Large intestine (tissue), 3 donors: ENCODE results near the gene SPATA33. TPM values are rescaled to one million over a fixed set of nuclear protein-coding genes. Genes with fewer than 3 reads are reported as not detected.

Experiments used
- DNase-seq, 2 donors: peaks; one replicate each; pipeline versions ENCODE4 v3.0.0 to v3.0.0-alpha.2; 2013
- H3K27ac ChIP-seq: one replicate; pipeline ENCODE4 v1.5.1; 2013; ENCODE audit warnings: low read length
- H3K27me3 ChIP-seq: 2 replicates; pipeline ENCODE4 v1.6.1; 2013; ENCODE audit warnings: low read length; ENCODE audit not compliant: control insufficient read depth, insufficient read depth
- H3K36me3 ChIP-seq: 2 replicates; pipeline ENCODE4 v1.6.1; 2013; ENCODE audit warnings: low read length; ENCODE audit not compliant: control insufficient read depth, insufficient read depth
- H3K4me1 ChIP-seq: one replicate; pipeline ENCODE4 v1.6.1; 2013; ENCODE audit warnings: low read length; ENCODE audit not compliant: control insufficient read depth, insufficient read depth
- H3K4me3 ChIP-seq: one replicate; pipeline ENCODE4 v1.5.1; 2013; ENCODE audit warnings: low read length
- H3K9me3 ChIP-seq: one replicate; pipeline ENCODE4 v1.6.1; 2013; ENCODE audit warnings: mild to moderate bottlenecking, low read depth, low read length, moderate library complexity; ENCODE audit not compliant: control insufficient read depth
- WGBS: methylation state at CpG from one replicate; pipeline ENCODE4 v1.1.5; 2013; ENCODE audit warnings: low lambda C conversion rate; ENCODE audit not compliant: insufficient coverage; 5-methylcytosine and 5-hydroxymethylcytosine counted together
- polyA plus RNA-seq: library from polyadenylated mRNA; unstranded; fragments of 120-200 nt; gene quantifications from one replicate; pipeline ENCODE4 v1.2.1, GENCODE V29; 2013

The SPATA33 gene
- polyA plus RNA-seq, 1 donor, result 11.0 TPM

DNA sequence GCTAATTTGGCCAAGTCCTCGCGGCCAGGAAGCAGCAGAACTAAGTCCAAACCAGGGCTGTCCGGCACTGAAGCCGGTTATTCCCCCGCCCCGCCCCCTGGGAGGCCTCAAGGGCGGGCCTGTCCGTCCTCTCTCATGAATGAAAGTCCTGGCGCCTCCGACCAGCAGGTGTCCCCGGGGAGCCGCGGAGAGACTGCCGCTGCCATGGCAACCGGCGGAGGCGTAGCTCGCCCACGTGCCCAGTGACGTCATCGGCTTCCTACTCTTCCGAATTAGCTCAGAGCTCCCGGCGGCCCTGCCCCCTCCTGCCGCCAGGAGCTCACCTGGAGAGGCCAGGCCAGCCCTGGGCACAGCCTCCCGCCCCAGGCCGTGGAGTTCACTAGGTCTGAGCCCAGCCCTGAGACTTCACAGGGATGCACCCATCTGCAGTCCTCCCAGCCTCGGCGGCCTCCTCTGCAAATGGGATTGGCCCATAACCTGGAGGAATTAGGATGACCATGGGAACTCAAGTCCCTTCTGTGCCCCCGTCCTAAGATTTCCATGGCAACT is 42.5 kb downstream of the SPATA33 start:
- H3K27ac ChIP-seq, result peak overlapping the region; percentile 96
- H3K4me1 ChIP-seq, result peaks cover 21% of the 10 kb centered on the region
- H3K9me3 ChIP-seq, result peaks cover 3% of the 10 kb centered on the region
- peaks cover 37% of the 10 kb centered on the region for H3K36me3 ChIP-seq
- no peaks in the 10 kb centered on the region for H3K27me3 ChIP-seq
- peak overlapping the region; percentile 89 for H3K4me3 ChIP-seq
- DNase-seq, result peak; percentile 99
- no CpG with 5 or more reads among the region's 30 CpGs for WGBS

DNA sequence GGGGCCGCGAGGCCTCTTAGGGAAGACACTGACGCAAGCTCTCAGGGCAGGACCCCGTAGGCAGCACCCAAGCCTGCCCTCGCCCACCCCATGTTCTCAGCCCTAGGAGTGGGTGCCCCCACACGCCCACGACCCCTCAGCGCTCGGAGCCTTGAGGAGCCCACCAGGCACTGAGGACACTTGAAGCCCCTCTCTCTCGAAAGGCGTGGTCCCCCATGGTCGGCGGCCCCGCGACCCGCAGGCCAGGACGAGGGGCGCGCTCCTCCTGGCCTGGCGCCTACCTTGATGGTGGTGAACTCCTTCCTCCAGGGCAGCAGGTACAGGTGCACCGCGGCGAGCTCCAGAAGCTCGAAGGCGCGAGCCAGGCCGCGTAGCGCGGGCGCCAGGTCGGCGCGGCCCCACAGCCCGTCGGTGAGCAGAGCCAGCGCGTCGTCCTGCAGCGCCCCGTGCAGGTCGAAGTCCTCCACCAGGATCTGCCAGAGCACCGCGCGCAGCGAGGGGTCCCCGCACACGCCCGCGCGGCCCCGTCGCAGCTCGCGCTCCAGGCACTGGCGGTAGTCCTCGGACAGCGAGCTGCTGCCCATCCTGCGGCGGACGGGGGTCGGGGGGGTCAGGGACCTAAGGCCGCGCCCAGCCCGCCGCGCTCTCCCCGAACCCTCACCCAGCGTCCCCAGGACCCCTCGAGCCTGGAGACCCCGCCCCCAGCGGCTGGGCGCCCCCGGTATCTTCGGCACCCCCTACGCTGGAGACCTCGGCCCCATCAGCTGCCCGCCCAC is 43.2 kb downstream of the SPATA33 start:
- Histone ChIP-seq H3K27me3 (no peaks in the 10 kb centered on the region), H3K4me1 (peaks cover 16% of the 10 kb centered on the region), H3K9me3 (peaks cover 3% of the 10 kb centered on the region), H3K27ac (peak overlapping the region; percentile 96), H3K36me3 (peaks cover 30% of the 10 kb centered on the region), H3K4me3 (peak overlapping the region; percentile 89)
- peak; percentile 89 to 90 for DNase-seq
- no CpG with 5 or more reads among the region's 78 CpGs for WGBS

DNA sequence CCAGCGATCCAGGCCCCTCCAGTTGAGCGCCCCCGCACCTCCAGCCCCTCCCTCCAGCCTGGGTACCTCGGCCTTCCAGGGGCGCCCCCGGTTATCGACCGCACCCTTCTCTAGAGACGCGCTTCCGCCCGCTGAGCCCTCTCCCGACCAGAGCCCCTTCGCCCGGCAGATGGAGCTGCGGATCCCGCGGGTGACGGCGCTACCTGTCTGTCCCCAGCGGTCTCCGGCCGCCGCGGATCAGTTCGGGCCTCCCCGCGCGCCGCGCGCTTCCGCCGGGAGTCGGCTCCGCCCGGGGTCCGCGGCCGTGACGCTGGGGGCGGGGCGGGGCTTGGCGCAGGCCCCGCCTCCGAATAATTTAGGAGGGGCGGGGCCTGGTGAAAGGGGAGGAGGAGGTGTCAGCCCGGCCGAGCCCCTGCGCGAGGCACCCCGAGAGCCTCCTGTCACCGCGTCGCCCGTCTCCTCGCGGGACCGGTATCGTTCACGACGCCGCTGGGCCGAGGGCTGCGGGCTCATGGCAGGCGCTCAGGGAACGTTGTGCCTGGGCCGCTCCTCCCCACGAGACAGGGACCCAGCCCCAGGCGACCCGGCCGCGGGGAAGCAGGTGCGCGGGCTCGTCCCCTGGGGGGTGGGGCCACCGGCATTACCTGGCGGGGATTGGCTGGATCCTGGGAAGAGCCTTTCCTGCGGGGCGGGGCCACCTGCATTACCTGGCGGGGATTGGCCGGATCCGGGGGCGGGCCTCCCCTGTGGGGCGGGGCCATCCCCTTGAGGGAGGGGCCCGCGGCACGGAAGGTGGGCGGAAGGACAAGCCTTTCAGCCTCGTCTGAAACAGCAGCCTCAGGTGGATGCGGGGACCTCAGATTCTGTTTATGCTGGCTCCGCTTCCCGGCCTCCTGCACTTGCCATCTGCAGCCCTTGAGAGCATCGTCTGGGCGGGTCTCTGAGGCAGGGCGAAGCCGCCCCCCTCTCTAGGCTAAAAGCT is 44.1 kb downstream of the SPATA33 start, which contains the start of gene SPATA2L:
TSS of gene SPATA2L (minus strand) at position 281 of the 982 bp plus-strand sequence. CDS start 473 bp downstream, outside the sequence.
- WGBS, result no CpG with 5 or more reads among the region's 97 CpGs

DNA sequence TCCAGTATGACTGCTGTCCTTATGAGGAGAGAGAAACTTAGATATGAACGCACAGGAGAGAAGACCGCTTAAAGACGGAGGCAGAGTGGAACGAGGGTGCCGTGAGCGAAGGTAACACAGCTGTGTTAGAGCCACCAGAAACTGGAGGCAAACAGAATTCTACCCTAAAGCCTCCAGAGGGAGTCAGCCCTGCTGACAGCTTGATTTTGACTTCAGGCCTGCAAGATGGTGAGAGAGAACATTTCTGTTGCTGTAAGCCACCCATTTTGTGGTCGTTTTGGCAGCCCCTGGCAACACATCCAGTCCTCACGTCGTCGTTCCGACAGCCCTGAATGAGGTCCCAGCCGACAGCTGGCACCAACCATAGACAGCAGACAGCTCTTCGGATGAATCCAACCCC is 46.6 kb downstream of the SPATA33 start:
- H3K27ac ChIP-seq, result no peak overlapping the region
- no CpG with 5 or more reads among the region's 13 CpGs for WGBS
- no peak for DNase-seq
- peaks cover 14% of the 10 kb centered on the region for H3K4me1 ChIP-seq
- no peaks in the 10 kb centered on the region for H3K9me3 ChIP-seq
- H3K4me3 ChIP-seq, result no peak overlapping the region
- peaks cover 5% of the 10 kb centered on the region for H3K36me3 ChIP-seq
- no peaks in the 10 kb centered on the region for H3K27me3 ChIP-seq

More for the DNA sequence above, 44.1 kb downstream of the SPATA33 start, which contains the start of gene SPATA2L:
- Histone ChIP-seq H3K4me3 (peak within 1 kb of the TSS; percentile 89), H3K4me1 (peaks cover 14% of the 10 kb centered on the region), H3K9me3 (peaks cover 3% of the 10 kb centered on the region), H3K27me3 (no peaks in the 10 kb centered on the region), H3K27ac (peak within 1 kb of the TSS; percentile 96), H3K36me3 (peaks cover 22% of the 10 kb centered on the region)
- DNase-seq, result peak; percentile 95 to 98

DNA sequence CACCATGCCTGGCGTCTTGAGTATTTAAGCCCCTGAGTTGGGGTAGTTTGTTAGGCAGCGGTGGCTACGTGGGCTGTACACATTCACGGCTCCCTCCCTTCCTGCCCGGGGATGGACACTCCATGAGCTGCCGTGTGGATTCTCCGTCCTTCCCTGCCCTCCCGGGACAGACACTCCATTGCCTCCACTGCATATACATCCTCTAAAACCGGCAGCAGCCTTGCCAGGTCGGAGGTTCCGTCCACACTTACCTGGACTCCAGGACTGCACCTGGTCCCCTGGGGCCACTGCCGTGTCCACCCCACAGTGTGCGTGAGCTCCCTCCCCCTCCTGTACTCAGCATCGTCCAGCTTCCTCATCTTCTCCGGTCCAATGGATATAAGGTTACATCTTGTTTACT is 47.4 kb downstream of the SPATA33 start:
- Histone ChIP-seq H3K27ac (no peak overlapping the region), H3K36me3 (peaks cover 3% of the 10 kb centered on the region), H3K4me1 (peaks cover 9% of the 10 kb centered on the region), H3K9me3 (no peaks in the 10 kb centered on the region), H3K27me3 (no peaks in the 10 kb centered on the region), H3K4me3 (no peak overlapping the region)
- no peak for DNase-seq
- 90% methylated on average over 2 of the region's 15 CpGs for WGBS

DNA sequence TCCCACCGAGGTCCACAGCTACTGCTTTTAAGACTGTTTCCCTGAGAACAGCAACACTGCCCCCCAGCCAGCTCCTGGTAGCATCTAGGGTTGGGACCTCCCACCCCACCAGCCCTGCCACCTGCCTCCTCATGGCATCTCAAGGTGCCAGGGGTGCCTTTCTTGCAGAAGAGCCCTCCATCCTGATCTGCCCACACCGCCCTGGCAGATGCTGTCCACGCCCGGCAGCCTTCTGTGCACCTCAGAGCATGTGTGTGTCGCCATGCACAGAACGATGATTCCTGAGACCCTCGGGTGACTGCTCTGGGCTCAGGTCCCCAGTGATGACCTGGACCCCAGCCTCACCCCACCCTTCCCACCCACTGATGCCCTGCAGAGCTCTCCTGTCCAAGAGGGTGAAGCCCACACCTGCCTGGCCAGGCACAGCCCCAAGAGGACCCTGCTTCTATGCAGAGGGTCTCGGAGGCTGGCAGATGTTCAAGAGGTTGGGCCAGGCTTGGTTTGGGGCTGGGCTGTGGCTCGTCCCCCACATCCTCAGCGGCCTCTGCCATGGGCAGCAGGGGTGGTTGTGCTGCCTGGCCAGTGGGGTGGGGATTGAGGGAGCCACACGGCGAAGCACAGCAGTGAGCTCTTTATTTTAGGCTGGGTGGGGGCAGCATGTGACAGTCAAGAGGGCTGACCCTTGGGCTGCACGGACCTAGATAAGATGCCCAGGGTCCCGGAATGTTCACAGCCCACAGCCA is 49.1 kb downstream of the SPATA33 start:
- no peak for DNase-seq
- peaks cover 3% of the 10 kb centered on the region for H3K36me3 ChIP-seq
- H3K4me1 ChIP-seq, result peaks cover 4% of the 10 kb centered on the region
- H3K27ac ChIP-seq, result no peak overlapping the region
- H3K4me3 ChIP-seq, result no peak overlapping the region
- no peaks in the 10 kb centered on the region for H3K9me3 ChIP-seq
- no peaks in the 10 kb centered on the region for H3K27me3 ChIP-seq
- no CpG with 5 or more reads among the region's 14 CpGs for WGBS

DNA sequence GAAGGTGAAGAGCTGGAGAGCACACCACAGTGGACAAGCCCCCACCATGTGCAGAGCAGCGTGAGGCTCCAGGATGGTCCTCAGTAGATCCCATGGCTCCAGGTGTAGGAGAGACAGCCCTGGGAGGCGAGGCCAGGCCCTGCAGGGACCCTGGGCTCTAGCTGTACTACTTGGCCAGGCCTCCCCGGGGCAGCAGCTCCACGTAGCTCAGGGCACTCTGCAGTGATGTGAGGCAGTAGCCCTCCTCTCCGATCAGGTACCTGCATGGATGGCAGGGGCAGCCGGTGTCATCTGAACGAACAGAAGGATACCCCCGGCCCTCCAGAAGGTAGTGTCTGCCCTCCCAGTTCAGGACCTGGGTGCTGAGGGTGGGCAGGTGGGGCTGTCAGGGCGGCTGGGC is 50.1 kb downstream of the SPATA33 start:
- H3K27me3 ChIP-seq, result peaks cover 6% of the 10 kb centered on the region
- H3K9me3 ChIP-seq, result no peaks in the 10 kb centered on the region
- no peak overlapping the region for H3K27ac ChIP-seq
- H3K4me1 ChIP-seq, result peaks cover 7% of the 10 kb centered on the region
- DNase-seq, result no peak
- H3K4me3 ChIP-seq, result no peak overlapping the region
- peaks cover 3% of the 10 kb centered on the region for H3K36me3 ChIP-seq
- WGBS, result no CpG with 5 or more reads among the region's 9 CpGs

DNA sequence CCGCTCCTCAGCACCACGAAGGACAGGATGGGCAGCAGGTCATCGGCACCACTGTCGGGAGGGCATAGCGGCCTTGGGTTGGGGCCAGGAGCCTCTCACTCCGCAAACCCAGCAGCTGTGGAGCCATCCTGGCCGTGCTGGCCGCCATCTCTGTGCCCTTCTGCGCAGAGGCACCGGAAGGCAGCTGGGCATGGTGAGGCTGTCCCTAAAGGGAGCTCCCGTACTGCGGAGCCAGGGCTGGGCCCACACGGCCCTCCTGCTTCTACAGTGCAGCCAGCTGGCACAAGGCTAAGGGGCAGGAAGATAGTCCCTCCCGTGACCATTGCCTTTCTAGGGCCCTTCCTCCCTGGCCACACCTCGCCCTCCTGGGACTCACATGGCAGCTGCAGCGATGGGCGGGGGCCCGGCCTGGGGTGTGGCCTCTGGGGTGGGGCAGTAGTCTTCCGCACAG is 50.9 kb downstream of the SPATA33 start:
- WGBS, result no CpG with 5 or more reads among the region's 19 CpGs
- DNase-seq, result no peak
- Histone ChIP-seq H3K4me1 (peaks cover 8% of the 10 kb centered on the region), H3K27me3 (peaks cover 6% of the 10 kb centered on the region), H3K9me3 (no peaks in the 10 kb centered on the region), H3K36me3 (peaks cover 3% of the 10 kb centered on the region), H3K4me3 (no peak overlapping the region), H3K27ac (no peak overlapping the region)

DNA sequence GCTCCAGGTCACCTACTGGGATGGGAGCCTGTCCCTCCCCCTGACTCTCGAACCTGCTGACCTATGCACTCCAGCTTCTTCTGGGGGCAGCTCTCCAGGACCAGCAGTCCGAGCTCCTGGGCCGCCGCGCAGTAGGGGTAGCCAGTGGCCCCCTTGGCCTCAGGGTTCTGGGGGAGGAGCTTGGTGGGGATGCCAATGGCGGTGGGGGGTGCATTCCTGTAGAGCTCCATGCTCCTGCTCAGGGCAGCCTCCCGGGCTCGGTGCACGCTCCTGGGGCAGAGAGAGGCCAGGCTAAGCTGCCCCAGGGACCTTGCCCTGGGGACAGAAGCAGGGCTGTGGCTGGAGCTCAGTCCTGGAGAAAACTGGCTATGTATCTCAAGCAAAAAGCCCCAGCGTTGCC is 51.5 kb downstream of the SPATA33 start:
- peaks cover 3% of the 10 kb centered on the region for H3K36me3 ChIP-seq
- DNase-seq, result no peak
- no peak overlapping the region for H3K27ac ChIP-seq
- WGBS, result no CpG with 5 or more reads among the region's 10 CpGs
- H3K9me3 ChIP-seq, result no peaks in the 10 kb centered on the region
- H3K27me3 ChIP-seq, result peaks cover 6% of the 10 kb centered on the region
- no peak overlapping the region for H3K4me3 ChIP-seq
- peaks cover 8% of the 10 kb centered on the region for H3K4me1 ChIP-seq
